HG02759 (cell line): ENCODE results near the gene DELE1.

Source experiments
- ATAC-seq: cut with Tn5 transposase; IDR thresholded peaks from one replicate; pipeline ENCODE4 v1.9.1; 2021; ENCODE audit warnings: mild to moderate bottlenecking, moderate library complexity; ENCODE audit not compliant: unreplicated experiment

DELE1 gene

GRCh38 chr5:141989720-141990119, 66.0 kb downstream of the DELE1 start:
- no peak for ATAC-seq
